COLO668 (cell line): Measurements from ENCODE around the gene ECHDC3.
"Not testable (repeated sequence)": the region's sequence is repeated elsewhere in the genome, so short reads cannot be mapped to it uniquely, and the experiment has no call there.

ENCODE experiments used
- DNase-seq: peaks from one replicate; lab custom pipeline; 2025; ENCODE audit not compliant: unreplicated experiment; lab: John Stamatoyannopoulos, UW

Gene ECHDC3

GRCh38 chr10:11715815-11716494 is 26.2 kb upstream of the ECHDC3 start:
- DNase-seq = peak; percentile 2

- no peak for DNase-seq
Observed at GRCh38 chr10:11716686-11717085, 25.5 kb upstream of the ECHDC3 start.

GRCh38 chr10:11719496-11720259 is 22.5 kb upstream of the ECHDC3 start:
- no peak for DNase-seq

- no peak for DNase-seq
Observed at GRCh38 chr10:11720260-11720741, 21.9 kb upstream of the ECHDC3 start.

- DNase-seq = no peak
Observed at GRCh38 chr10:11721806-11722205, 20.4 kb upstream of the ECHDC3 start.

GRCh38 chr10:11723359-11723758 is 18.8 kb upstream of the ECHDC3 start:
- no peak for DNase-seq

GRCh38 chr10:11724938-11725776 is 17.0 kb upstream of the ECHDC3 start:
- DNase-seq = no peak

- peak; percentile 4 for DNase-seq
Observed at GRCh38 chr10:11725912-11726311, 16.3 kb upstream of the ECHDC3 start.

GRCh38 chr10:11727563-11727962 is 14.6 kb upstream of the ECHDC3 start:
- no peak for DNase-seq

GRCh38 chr10:11728353-11728752 is 13.8 kb upstream of the ECHDC3 start:
- DNase-seq = no peak

- DNase-seq = no peak
Observed at GRCh38 chr10:11729790-11730315, 12.3 kb upstream of the ECHDC3 start.

- DNase-seq = no peak
Observed at GRCh38 chr10:11730779-11731178, 11.4 kb upstream of the ECHDC3 start.

- DNase-seq = not testable (repeated sequence)
Observed at GRCh38 chr10:11736767-11737166, 5.4 kb upstream of the ECHDC3 start.

GRCh38 chr10:11737258-11738032 is 4.7 kb upstream of the ECHDC3 start:
- DNase-seq = not testable (repeated sequence)

GRCh38 chr10:11740907-11741306 is 1.3 kb upstream of the ECHDC3 start:
- DNase-seq = no peak

- DNase-seq = no peak
Observed at GRCh38 chr10:11741608-11742007, 574 bp upstream of the ECHDC3 start.

- DNase-seq = no peak
Observed at GRCh38 chr10:11742779-11743298, 657 bp downstream of the ECHDC3 start.

GRCh38 chr10:11743461-11744338 is 1.5 kb downstream of the ECHDC3 start:
- no peak for DNase-seq

- no peak for DNase-seq
Observed at GRCh38 chr10:11745045-11745444, 2.9 kb downstream of the ECHDC3 start.
